HL-60 (cell line): Measurements from ENCODE around the gene DDX28.

Experiments used
- DNase-seq, 2 experiments: peaks; one replicate each; pipeline ENCODE4 v3.0.0-alpha.2; 2010 to 2020; ENCODE audit warnings: low read depth in 1 of 2, low spot score in 1 of 2
- H3K27ac ChIP-seq: fragments of 250-450 bp; sonication (Bioruptor Pico); replicated peaks from 2 replicates; pipeline ENCODE4 v1.5.1; 2020; ENCODE audit warnings: mild to moderate bottlenecking, moderate library complexity
- H3K27me3 ChIP-seq: fragments of 250-450 bp; sonication (Bioruptor Pico); 2 replicates; pipeline ENCODE4 v1.5.1; 2021; ENCODE audit warnings: mild to moderate bottlenecking, moderate library complexity; ENCODE audit not compliant: insufficient read depth, poor library complexity, severe bottlenecking
- H3K4me3 ChIP-seq: replicated peaks from 2 replicates; pipeline ENCODE4 v1.5.1; 2011; ENCODE audit warnings: mild to moderate bottlenecking, control low read depth, low read length; ENCODE audit not compliant: insufficient read depth
- GABPA ChIP-seq: IDR thresholded peaks from 2 replicates; pipeline ENCODE4 v1.6.1; 2012; ENCODE audit warnings: low read depth
- POLR2AphosphoS5 ChIP-seq: IDR thresholded peaks from 2 replicates; pipeline ENCODE4 v1.6.1; 2012; ENCODE audit warnings: low read depth
- SPI1 ChIP-seq: IDR thresholded peaks from 2 replicates; pipeline ENCODE4 v1.6.1; 2012; ENCODE audit warnings: low read depth, mild to moderate bottlenecking, borderline replicate concordance
- TF ChIP-seq, protein P1 (sequence below): IDR thresholded peaks from one replicate; pipeline ENCODE4 v1.5.1; 2011; ENCODE audit warnings: low read length, control low read depth, inconsistent platforms; ENCODE audit not compliant: insufficient read depth
- TF ChIP-seq, protein P2 (sequence below): IDR thresholded peaks from 2 replicates; pipeline ENCODE4 v1.6.1; 2012; ENCODE audit warnings: low read depth; ENCODE audit not compliant: insufficient replicate concordance

DDX28 gene

DNA sequence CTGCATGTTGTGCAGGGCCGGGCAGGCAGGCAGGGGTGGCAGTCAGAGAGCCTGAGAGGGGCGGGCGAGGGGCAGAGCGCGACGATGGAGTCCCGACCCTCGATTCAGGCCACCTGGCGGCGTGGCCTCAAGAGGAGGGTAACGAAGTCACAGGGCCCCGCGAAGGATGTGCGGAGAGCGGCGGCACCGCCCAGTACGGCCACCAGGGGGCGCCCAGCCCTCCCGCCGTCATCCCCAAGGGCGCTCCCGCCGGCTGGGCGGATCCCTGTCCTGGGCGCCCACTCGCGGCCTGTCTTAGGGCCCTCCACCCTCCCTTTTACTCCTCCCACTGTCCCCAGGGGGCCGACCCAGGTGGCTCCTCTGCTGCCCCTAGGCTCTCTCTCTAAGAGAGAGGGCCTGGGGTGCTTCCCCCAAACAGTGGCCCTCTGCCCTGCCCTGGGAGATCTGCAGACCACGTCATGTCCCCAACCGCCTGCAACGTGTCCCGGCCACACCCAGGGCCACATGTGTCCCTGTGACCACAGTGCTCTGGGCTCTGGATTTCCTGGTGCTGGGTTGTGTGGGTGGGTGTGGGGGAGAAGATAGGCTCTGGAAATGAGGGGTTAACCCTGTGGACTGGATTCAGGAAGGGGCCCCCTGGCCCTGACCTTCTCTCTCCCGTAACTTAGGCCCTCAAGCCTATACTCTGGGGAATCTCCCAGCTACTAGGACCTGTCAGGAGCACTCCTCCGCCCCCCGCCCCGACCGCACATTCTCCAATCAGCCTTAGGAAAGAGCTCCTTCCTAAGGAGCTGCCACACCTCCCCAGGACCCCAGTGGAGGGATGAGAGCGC is 29.6 kb downstream of the DDX28 start:
- H3K4me3 ChIP-seq = no peak overlapping the region
- TF ChIP-seq POLR2AphosphoS5 (0 out of 2 replicates have a peak, but pooled peaks have one; percentile 37), SPI1 (no peak)
- TF ChIP-seq, protein P1, sequence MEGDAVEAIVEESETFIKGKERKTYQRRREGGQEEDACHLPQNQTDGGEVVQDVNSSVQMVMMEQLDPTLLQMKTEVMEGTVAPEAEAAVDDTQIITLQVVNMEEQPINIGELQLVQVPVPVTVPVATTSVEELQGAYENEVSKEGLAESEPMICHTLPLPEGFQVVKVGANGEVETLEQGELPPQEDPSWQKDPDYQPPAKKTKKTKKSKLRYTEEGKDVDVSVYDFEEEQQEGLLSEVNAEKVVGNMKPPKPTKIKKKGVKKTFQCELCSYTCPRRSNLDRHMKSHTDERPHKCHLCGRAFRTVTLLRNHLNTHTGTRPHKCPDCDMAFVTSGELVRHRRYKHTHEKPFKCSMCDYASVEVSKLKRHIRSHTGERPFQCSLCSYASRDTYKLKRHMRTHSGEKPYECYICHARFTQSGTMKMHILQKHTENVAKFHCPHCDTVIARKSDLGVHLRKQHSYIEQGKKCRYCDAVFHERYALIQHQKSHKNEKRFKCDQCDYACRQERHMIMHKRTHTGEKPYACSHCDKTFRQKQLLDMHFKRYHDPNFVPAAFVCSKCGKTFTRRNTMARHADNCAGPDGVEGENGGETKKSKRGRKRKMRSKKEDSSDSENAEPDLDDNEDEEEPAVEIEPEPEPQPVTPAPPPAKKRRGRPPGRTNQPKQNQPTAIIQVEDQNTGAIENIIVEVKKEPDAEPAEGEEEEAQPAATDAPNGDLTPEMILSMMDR = peak; percentile 82
- peak overlapping the region; percentile 73 for H3K27ac ChIP-seq
- no peaks in the 10 kb centered on the region for H3K27me3 ChIP-seq
- peak; percentile 75 to 82 for DNase-seq

- no peak overlapping the region for H3K27ac ChIP-seq
- DNase-seq = no peak
- no peak overlapping the region for H3K4me3 ChIP-seq
- TF ChIP-seq SPI1 = no peak
- TF ChIP-seq, protein P2, sequence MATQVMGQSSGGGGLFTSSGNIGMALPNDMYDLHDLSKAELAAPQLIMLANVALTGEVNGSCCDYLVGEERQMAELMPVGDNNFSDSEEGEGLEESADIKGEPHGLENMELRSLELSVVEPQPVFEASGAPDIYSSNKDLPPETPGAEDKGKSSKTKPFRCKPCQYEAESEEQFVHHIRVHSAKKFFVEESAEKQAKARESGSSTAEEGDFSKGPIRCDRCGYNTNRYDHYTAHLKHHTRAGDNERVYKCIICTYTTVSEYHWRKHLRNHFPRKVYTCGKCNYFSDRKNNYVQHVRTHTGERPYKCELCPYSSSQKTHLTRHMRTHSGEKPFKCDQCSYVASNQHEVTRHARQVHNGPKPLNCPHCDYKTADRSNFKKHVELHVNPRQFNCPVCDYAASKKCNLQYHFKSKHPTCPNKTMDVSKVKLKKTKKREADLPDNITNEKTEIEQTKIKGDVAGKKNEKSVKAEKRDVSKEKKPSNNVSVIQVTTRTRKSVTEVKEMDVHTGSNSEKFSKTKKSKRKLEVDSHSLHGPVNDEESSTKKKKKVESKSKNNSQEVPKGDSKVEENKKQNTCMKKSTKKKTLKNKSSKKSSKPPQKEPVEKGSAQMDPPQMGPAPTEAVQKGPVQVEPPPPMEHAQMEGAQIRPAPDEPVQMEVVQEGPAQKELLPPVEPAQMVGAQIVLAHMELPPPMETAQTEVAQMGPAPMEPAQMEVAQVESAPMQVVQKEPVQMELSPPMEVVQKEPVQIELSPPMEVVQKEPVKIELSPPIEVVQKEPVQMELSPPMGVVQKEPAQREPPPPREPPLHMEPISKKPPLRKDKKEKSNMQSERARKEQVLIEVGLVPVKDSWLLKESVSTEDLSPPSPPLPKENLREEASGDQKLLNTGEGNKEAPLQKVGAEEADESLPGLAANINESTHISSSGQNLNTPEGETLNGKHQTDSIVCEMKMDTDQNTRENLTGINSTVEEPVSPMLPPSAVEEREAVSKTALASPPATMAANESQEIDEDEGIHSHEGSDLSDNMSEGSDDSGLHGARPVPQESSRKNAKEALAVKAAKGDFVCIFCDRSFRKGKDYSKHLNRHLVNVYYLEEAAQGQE = no peak
- TF ChIP-seq, protein P1 = no peak
- no peak for TF ChIP-seq GABPA
- TF ChIP-seq POLR2AphosphoS5 = no peak
- no peaks in the 10 kb centered on the region for H3K27me3 ChIP-seq
Observed at GRCh38 chr16:67992661-67993206, 30.3 kb downstream of the DDX28 start.

GRCh38 chr16:67990018-67990386 is 33.0 kb downstream of the DDX28 start:
- TF ChIP-seq, protein P2 = no peak
- TF ChIP-seq SPI1 (no peak), POLR2AphosphoS5 (no peak), GABPA (no peak)
- TF ChIP-seq, protein P1 = no peak
- no peak for DNase-seq
- no peak overlapping the region for H3K4me3 ChIP-seq
- no peak overlapping the region for H3K27ac ChIP-seq
- no peaks in the 10 kb centered on the region for H3K27me3 ChIP-seq
